Measurements from ENCODE around the gene C3orf70.

GRCh38 chr3:185199671-185200070, 46.8 kb upstream of the C3orf70 start:
- TF ChIP-seq POLR2A (IDR thresholded peaks at IDR 0.05; ENCODE audit: low read depth, low read length) = no peak
- TF ChIP-seq POLR2AphosphoS5 (IDR thresholded peaks at IDR 0.05; ENCODE audit: low read depth, low read length) = no peak
- TF ChIP-seq SPI1 (IDR thresholded peaks at IDR 0.05; ENCODE audit: low read depth, low read length) = no peak
- TF ChIP-seq POU2F2 (IDR thresholded peaks at IDR 0.05; ENCODE audit: low read depth, low read length) = no peak
- TF ChIP-seq TAF1 (IDR thresholded peaks at IDR 0.05; ENCODE audit: low read depth, low read length) = no peak
- TF ChIP-seq PAX5 (IDR thresholded peaks at IDR 0.05; ENCODE audit: insufficient read depth, low read length, severe bottlenecking) = no peak
